Endodermal cell (in vitro differentiated cells): ENCODE results near the gene MAPK1. TPM values are rescaled to one million over a fixed set of nuclear protein-coding genes. Genes with fewer than 3 reads are reported as not detected.

Experiments used
- DNase-seq: peaks from one replicate; pipeline ENCODE4 v3.0.0-alpha.2; 2017
- H3K27ac ChIP-seq: 2 replicates; pipeline ENCODE4 v1.5.1; 2013; ENCODE audit warnings: mild to moderate bottlenecking, low read depth, low read length, moderate library complexity
- H3K27me3 ChIP-seq: 2 replicates; pipeline ENCODE4 v1.6.1; 2013; ENCODE audit warnings: mild to moderate bottlenecking, low read length, moderate library complexity; ENCODE audit not compliant: insufficient read depth, control insufficient read depth, poor library complexity, severe bottlenecking
- H3K36me3 ChIP-seq: 2 replicates; pipeline ENCODE4 v1.7.0; 2013; ENCODE audit warnings: mild to moderate bottlenecking, low read length, moderate library complexity; ENCODE audit not compliant: control insufficient read depth, insufficient read depth
- H3K4me1 ChIP-seq: one replicate; pipeline ENCODE4 v1.7.0; 2013; ENCODE audit warnings: low read length; ENCODE audit not compliant: control insufficient read depth, insufficient read depth
- H3K4me3 ChIP-seq: 2 replicates; pipeline ENCODE4 v1.5.1; 2013; ENCODE audit warnings: mild to moderate bottlenecking, low read length, moderate library complexity
- H3K9ac ChIP-seq: 2 replicates; pipeline ENCODE4 v1.6.1; 2013; ENCODE audit warnings: mild to moderate bottlenecking, low read length, moderate library complexity; ENCODE audit not compliant: poor library complexity, severe bottlenecking; ENCODE audit errors: extremely low read depth
- H3K9me3 ChIP-seq: 2 replicates; pipeline ENCODE4 v1.6.1; 2013; ENCODE audit warnings: mild to moderate bottlenecking, low read length, moderate library complexity; ENCODE audit not compliant: control insufficient read depth
- H3K27ac Mint-ChIP-seq: 2 replicates; pipeline ENCODE4 v1.8.0; 2020; ENCODE audit warnings: mixed read lengths
- H3K27me3 Mint-ChIP-seq: 2 replicates; pipeline ENCODE4 v1.8.0; 2021; ENCODE audit warnings: mild to moderate bottlenecking, mixed read lengths; ENCODE audit not compliant: insufficient read depth
- H3K36me3 Mint-ChIP-seq: 2 replicates; pipeline ENCODE4 v1.8.0; 2020; ENCODE audit warnings: low read depth, mixed read lengths
- H3K4me1 Mint-ChIP-seq: 2 replicates; pipeline ENCODE4 v1.8.0; 2020; ENCODE audit warnings: mixed read lengths
- H3K4me3 Mint-ChIP-seq: 2 replicates; pipeline ENCODE4 v1.8.0; 2020; ENCODE audit warnings: mild to moderate bottlenecking, moderate library complexity, mixed read lengths
- H3K9me3 Mint-ChIP-seq: 2 replicates; pipeline ENCODE4 v1.8.0; 2020; ENCODE audit warnings: mild to moderate bottlenecking, mixed read lengths
- CTCF ChIP-seq: fragments of 200-600 bp; sonication (generic); conservative IDR thresholded peaks from 2 replicates; pipeline ENCODE4 v1.5.0; 2021; ENCODE audit warnings: antibody characterized with exemption, mild to moderate bottlenecking
- WGBS, 2 experiments: methylation state at CpG; one replicate each; pipeline versions ENCODE4 v1.1.5 to v1.1.7; 2013; ENCODE audit warnings: missing lambda C conversion rate in 2 of 2, mixed read lengths in 1 of 2; ENCODE audit not compliant: insufficient coverage in 1 of 2, insufficient read length in 1 of 2; 5-methylcytosine and 5-hydroxymethylcytosine counted together
- total RNA-seq, 2 donors: library from RNA; stranded (reverse); fragmentation: NEBNext Ultra II Directional in 1 of 2; extraction: Animal tissue kit (Norgen Biotek cat#: 25700) in 1 of 2; gene quantifications; 2 replicates in 1 of 2; 3 replicates in 1 of 2; pipeline ENCODE4 v1.2.1, GENCODE V29; 2021

Gene MAPK1
- total RNA-seq, 2 donors from 2014 or later: 76.8 to 78.6 TPM

DNA sequence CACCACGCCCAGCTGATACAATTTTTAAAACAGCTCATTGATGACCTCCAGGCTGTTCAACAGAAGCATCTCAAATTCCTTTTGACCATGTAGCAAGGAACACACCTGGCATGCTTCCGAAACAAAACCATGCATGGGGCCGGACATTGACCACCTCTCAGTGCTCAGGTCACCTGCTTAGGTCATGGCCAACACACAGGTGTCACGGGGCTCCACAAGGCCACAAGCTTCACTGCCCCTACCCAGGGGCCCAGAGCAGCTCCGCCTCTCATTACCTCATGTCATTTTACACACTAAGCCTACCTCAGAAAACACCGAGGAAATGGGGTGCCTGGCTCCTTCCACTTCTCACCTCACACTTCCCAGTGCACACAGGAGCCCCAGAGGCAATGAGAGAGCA lies 158.5 kb downstream of the MAPK1 start:
- peaks cover 19% of the 10 kb centered on the region for H3K36me3 Mint-ChIP-seq
- 95 to 100% methylated on average over 5 to 6 of the region's 6 CpGs for WGBS, 2 experiments
- H3K4me1 Mint-ChIP-seq: peaks cover 11% of the 10 kb centered on the region
- no peaks in the 10 kb centered on the region for H3K9me3 Mint-ChIP-seq
- no peak overlapping the region for H3K4me3 ChIP-seq
- DNase-seq: no peak
- H3K9me3 ChIP-seq: no peaks in the 10 kb centered on the region
- no peak for TF ChIP-seq CTCF
- no peaks in the 10 kb centered on the region for H3K4me1 ChIP-seq
- H3K9ac ChIP-seq: no peak overlapping the region
- no peak overlapping the region for H3K4me3 Mint-ChIP-seq
- no peak overlapping the region for H3K27ac ChIP-seq
- peaks cover 2% of the 10 kb centered on the region for H3K27me3 Mint-ChIP-seq
- H3K27me3 ChIP-seq: no peaks in the 10 kb centered on the region
- no peaks in the 10 kb centered on the region for H3K36me3 ChIP-seq
- no peak overlapping the region for H3K27ac Mint-ChIP-seq

DNA sequence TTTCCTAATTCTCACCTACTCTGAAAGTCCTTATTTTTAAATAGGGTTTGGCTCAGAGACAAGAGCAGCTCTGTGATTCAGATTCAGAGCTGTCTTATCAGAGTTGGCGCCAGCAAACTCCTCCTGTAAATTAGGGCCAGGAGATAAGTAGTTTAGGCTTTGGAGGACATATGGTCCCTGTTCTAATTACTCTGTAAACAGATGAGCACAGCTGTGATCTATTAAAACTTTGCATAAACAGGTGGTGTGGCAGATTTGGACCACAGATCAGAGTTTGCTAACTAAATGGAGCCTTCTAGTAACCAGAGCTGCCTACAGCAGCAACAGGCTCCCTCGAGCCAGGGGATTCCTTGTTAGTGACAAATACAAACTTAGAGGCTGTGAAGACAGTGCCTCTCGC lies 159.8 kb downstream of the MAPK1 start:
- H3K9me3 Mint-ChIP-seq: no peaks in the 10 kb centered on the region
- peaks cover 20% of the 10 kb centered on the region for H3K36me3 Mint-ChIP-seq
- Histone ChIP-seq H3K4me1 (no peaks in the 10 kb centered on the region), H3K27me3 (no peaks in the 10 kb centered on the region), H3K36me3 (no peaks in the 10 kb centered on the region), H3K27ac (no peak overlapping the region), H3K9ac (no peak overlapping the region), H3K9me3 (no peaks in the 10 kb centered on the region), H3K4me3 (no peak overlapping the region)
- H3K27me3 Mint-ChIP-seq: peaks cover 2% of the 10 kb centered on the region
- peak overlapping the region; percentile 86 for H3K27ac Mint-ChIP-seq
- H3K4me3 Mint-ChIP-seq: peak overlapping the region; percentile 29
- 84 to 97% methylated on average over 3 of the region's 3 CpGs for WGBS, 2 experiments
- peaks cover 12% of the 10 kb centered on the region for H3K4me1 Mint-ChIP-seq
- no peak for TF ChIP-seq CTCF
- no peak for DNase-seq

Other genes starting within 250 kb of the MAPK1 start
- 10 to 100 TPM; 16.4 to 19.9 TPM for gene YDJC, start 237.6 kb downstream of the MAPK1 start, total RNA-seq
- under 1 TPM; 0.46 to 0.84 TPM for gene CCDC116, start 234.9 kb downstream of the MAPK1 start, total RNA-seq
- 10 to 100 TPM; 30.3 to 61.4 TPM for gene SDF2L1, start 225.3 kb downstream of the MAPK1 start, total RNA-seq
- gene PPIL2, start 201.6 kb downstream of the MAPK1 start, total RNA-seq: 10 to 100 TPM; 39.9 to 41.2 TPM
- gene YPEL1, start 131.9 kb downstream of the MAPK1 start, total RNA-seq: 10 to 100 TPM; 13.4 to 23.4 TPM
- 10 to 100 TPM; 37.6 to 49.2 TPM for gene PPM1F, start 85.2 kb upstream of the MAPK1 start, total RNA-seq
- 10 to 100 TPM; 68.8 to 71.9 TPM for gene TOP3B, start 115.1 kb upstream of the MAPK1 start, total RNA-seq